ENCODE measurements around the gene NHLH2.

Gene NHLH2

GRCh38 chr1:115847787-115848186, 6.9 kb upstream of the NHLH2 start:
- Histone ChIP-seq H3K27ac (ENCODE audit: low read depth, low read length) (no peak overlapping the region), H3F3A (ENCODE audit: insufficient read depth) (no peaks in the 10 kb centered on the region), H3K4me2 (ENCODE audit: low read depth, low read length, poor library complexity, severe bottlenecking) (no peak overlapping the region), H3K79me2 (ENCODE audit: insufficient read depth, low read length) (no peaks in the 10 kb centered on the region), H4K20me1 (ENCODE audit: low read depth, low read length) (no peaks in the 10 kb centered on the region), H3K4me3 (ENCODE audit: insufficient read depth, low read length, poor library complexity, severe bottlenecking) (no peak overlapping the region), H3K9me2 (replicated peaks; ENCODE audit: insufficient read depth, low read length) (no peaks in the 10 kb centered on the region), H3K9ac (ENCODE audit: low read length) (no peak overlapping the region), H3K9me3 (ENCODE audit: insufficient read depth, low read length) (no peaks in the 10 kb centered on the region), H2AFZ (ENCODE audit: low read depth, low read length, severe bottlenecking) (no peak overlapping the region), H3K27me3 (ENCODE audit: low read length) (no peaks in the 10 kb centered on the region), H3K36me3 (ENCODE audit: low read length) (no peaks in the 10 kb centered on the region)
- TF ChIP-seq EZH2phosphoT487 (conservative IDR thresholded peaks at IDR 0.05; ENCODE audit: low read length) = no peak
- TF ChIP-seq CTCF (IDR thresholded peaks at IDR 0.05; ENCODE audit: insufficient read depth, low read length, poor library complexity, severe bottlenecking) = no peak

- Histone ChIP-seq H4K20me1 (ENCODE audit: low read depth, low read length) (no peaks in the 10 kb centered on the region), H3K79me2 (ENCODE audit: insufficient read depth, low read length) (no peaks in the 10 kb centered on the region), H3K9ac (ENCODE audit: low read length) (no peak overlapping the region), H3F3A (ENCODE audit: insufficient read depth) (no peaks in the 10 kb centered on the region), H3K4me2 (ENCODE audit: low read depth, low read length, poor library complexity, severe bottlenecking) (no peak overlapping the region), H3K4me3 (ENCODE audit: insufficient read depth, low read length, poor library complexity, severe bottlenecking) (no peak overlapping the region), H2AFZ (ENCODE audit: low read depth, low read length, severe bottlenecking) (no peak overlapping the region), H3K9me2 (replicated peaks; ENCODE audit: insufficient read depth, low read length) (no peaks in the 10 kb centered on the region), H3K36me3 (ENCODE audit: low read length) (no peaks in the 10 kb centered on the region), H3K27ac (ENCODE audit: low read depth, low read length) (no peak overlapping the region), H3K27me3 (ENCODE audit: low read length) (no peaks in the 10 kb centered on the region), H3K9me3 (ENCODE audit: insufficient read depth, low read length) (no peaks in the 10 kb centered on the region)
- TF ChIP-seq CTCF (IDR thresholded peaks at IDR 0.05; ENCODE audit: insufficient read depth, low read length, poor library complexity, severe bottlenecking) (no peak), EZH2phosphoT487 (conservative IDR thresholded peaks at IDR 0.05; ENCODE audit: low read length) (no peak)
These were observed 2.0 kb upstream of the NHLH2 start for GRCh38 chr1:115842948-115843347.

- H3K27me3 ChIP-seq (ENCODE audit: low read length) = no peaks in the 10 kb centered on the region
- H3K4me3 ChIP-seq (ENCODE audit: insufficient read depth, low read length, poor library complexity, severe bottlenecking) = no peak overlapping the region
- H2AFZ ChIP-seq (ENCODE audit: low read depth, low read length, severe bottlenecking) = no peak overlapping the region
- H3K9me2 ChIP-seq (replicated peaks; ENCODE audit: insufficient read depth, low read length) = no peaks in the 10 kb centered on the region
- H4K20me1 ChIP-seq (ENCODE audit: low read depth, low read length) = no peaks in the 10 kb centered on the region
- H3K9ac ChIP-seq (ENCODE audit: low read length) = no peak overlapping the region
- TF ChIP-seq EZH2phosphoT487 (conservative IDR thresholded peaks at IDR 0.05; ENCODE audit: low read length) = no peak
- TF ChIP-seq CTCF (IDR thresholded peaks at IDR 0.05; ENCODE audit: insufficient read depth, low read length, poor library complexity, severe bottlenecking) = no peak
- no peak overlapping the region for H3K4me2 ChIP-seq (ENCODE audit: low read depth, low read length, poor library complexity, severe bottlenecking)
- H3K79me2 ChIP-seq (ENCODE audit: insufficient read depth, low read length) = no peaks in the 10 kb centered on the region
- H3F3A ChIP-seq (ENCODE audit: insufficient read depth) = no peaks in the 10 kb centered on the region
- no peaks in the 10 kb centered on the region for H3K9me3 ChIP-seq (ENCODE audit: insufficient read depth, low read length)
- no peaks in the 10 kb centered on the region for H3K36me3 ChIP-seq (ENCODE audit: low read length)
- H3K27ac ChIP-seq (ENCODE audit: low read depth, low read length) = no peak overlapping the region
These were observed 1.2 kb downstream of the NHLH2 start for GRCh38 chr1:115839679-115840237.

All from SU-DHL-6 (cell line).